SK-N-SH (cell line): Measurements from ENCODE around the gene FOXP2. TPM values are rescaled to one million over a fixed set of nuclear protein-coding genes. Genes with fewer than 3 reads are reported as not detected.

Experiments used
- CTCF ChIA-PET: fragments of 300-600, 350-600 bp; formaldehyde crosslinking; extraction: SDS; loops from one replicate; lab custom pipeline; 2021; lab: Yijun Ruan, JAX
- POLR2A ChIA-PET: fragments of 350-600 bp; sonication (Branson Sonifier 250); formaldehyde crosslinking; extraction: SDS; loops from one replicate; lab custom pipeline; 2020; ENCODE audit warnings: antibody characterized with exemption, inconsistent platforms; lab: Yijun Ruan, JAX
- DNase-seq: peaks from one replicate; pipeline ENCODE4 v3.0.0; 2012
- H2AFZ ChIP-seq: fragments of 200-600 bp; sonication (generic); 2 replicates; pipeline ENCODE4 v1.8.1; 2016; ENCODE audit warnings: antibody characterized with exemption, mild to moderate bottlenecking, low read depth
- H3F3A ChIP-seq: fragments of 200-600 bp; sonication (generic); replicated peaks from 2 replicates; pipeline ENCODE3; 2016; ENCODE audit warnings: antibody characterized with exemption, mild to moderate bottlenecking; ENCODE audit not compliant: insufficient read depth
- H3K27ac ChIP-seq, 2 experiments: fragments of 200-500 bp in 1 of 2; fragments of 200-600 bp in 1 of 2; sonication (Bioruptor generic) in 1 of 2; sonication (generic), shearing (Covaris generic) in 1 of 2; 2 replicates each; pipeline versions ENCODE4 v1.5.1 to v1.6.1; 2014 to 2016; ENCODE audit warnings: low read depth in 2 of 2, inconsistent platforms in 1 of 2, low read length in 1 of 2, mild to moderate bottlenecking in 1 of 2, mixed read lengths in 1 of 2
- H3K27me3 ChIP-seq: fragments of 200-600 bp; sonication (generic), shearing (Covaris generic); 2 replicates; pipeline ENCODE4 v1.6.1; 2016; ENCODE audit warnings: mixed run types; ENCODE audit not compliant: insufficient read depth
- H3K36me3 ChIP-seq, 2 experiments: fragments of 200-500 bp in 1 of 2; fragments of 200-600 bp in 1 of 2; sonication (Bioruptor generic) in 1 of 2; sonication (generic) in 1 of 2; replicated peaks in 1 of 2; 2 replicates each; pipeline versions ENCODE3 to v1.5.1; 2014 to 2016; ENCODE audit warnings: low read length in 1 of 2, mild to moderate bottlenecking in 1 of 2; ENCODE audit not compliant: insufficient read depth in 2 of 2, control insufficient read depth in 1 of 2
- H3K4me1 ChIP-seq, 2 experiments: fragments of 200-500 bp in 1 of 2; fragments of 200-600 bp in 1 of 2; sonication (Bioruptor generic) in 1 of 2; sonication (generic), shearing (Covaris generic) in 1 of 2; 2 replicates each; pipeline versions ENCODE4 v1.5.1 to v1.6.1; 2014 to 2016; ENCODE audit warnings: low read depth in 1 of 2, low read length in 1 of 2, mixed run types in 1 of 2; ENCODE audit not compliant: insufficient read depth in 2 of 2, control insufficient read depth in 1 of 2
- H3K4me2 ChIP-seq: fragments of 200-600 bp; sonication (generic), shearing (Covaris generic); 2 replicates; pipeline ENCODE4 v1.6.1; 2017; ENCODE audit warnings: mixed run types
- H3K4me3 ChIP-seq, 2 experiments: fragments of 200-500 bp in 1 of 2; fragments of 200-600 bp in 1 of 2; sonication (Bioruptor generic) in 1 of 2; sonication (generic), shearing (Covaris generic) in 1 of 2; 2 replicates each; pipeline versions ENCODE4 v1.5.1 to v1.8.1; 2014 to 2016; ENCODE audit warnings: low read depth in 2 of 2, inconsistent platforms in 1 of 2, low read length in 1 of 2, mild to moderate bottlenecking in 1 of 2, mixed read lengths in 1 of 2, moderate library complexity in 1 of 2
- H3K79me2 ChIP-seq: fragments of 200-600 bp; sonication (generic); 2 replicates; pipeline ENCODE4 v1.8.1; 2017; ENCODE audit warnings: mild to moderate bottlenecking; ENCODE audit not compliant: insufficient read depth
- H3K9ac ChIP-seq: fragments of 200-600 bp; sonication (generic); 2 replicates; pipeline ENCODE4 v1.6.1; 2017; ENCODE audit warnings: mixed run types
- H3K9me2 ChIP-seq: fragments of 200-600 bp; sonication (generic); 2 replicates; pipeline ENCODE4 v1.6.1; 2017; ENCODE audit warnings: mixed run types
- H3K9me3 ChIP-seq: fragments of 200-600 bp; sonication (generic); 2 replicates; pipeline ENCODE4 v1.6.1; 2017; ENCODE audit warnings: mixed run types, mild to moderate bottlenecking, moderate library complexity
- H4K20me1 ChIP-seq: fragments of 200-600 bp; sonication (generic); 2 replicates; pipeline ENCODE4 v1.6.1; 2017; ENCODE audit warnings: mild to moderate bottlenecking, mixed run types; ENCODE audit not compliant: insufficient read depth
- CHD2 ChIP-seq: fragments of 150-350 bp; IDR thresholded peaks from 2 replicates; pipeline ENCODE4 v1.6.1; 2018; ENCODE audit warnings: low read length; ENCODE audit not compliant: partially characterized antibody
- ELF1 ChIP-seq: IDR thresholded peaks from 2 replicates; pipeline ENCODE4 v1.4.0; 2012
- FOXJ3 ChIP-seq: sonication (generic); formaldehyde crosslinking; IDR thresholded peaks from 2 replicates; pipeline ENCODE4 v1.5.1; 2020; ENCODE audit warnings: mild to moderate bottlenecking, missing genetic modification reagents
- GABPA ChIP-seq: IDR thresholded peaks from 2 replicates; pipeline ENCODE4 v1.4.0; 2012; ENCODE audit warnings: low read depth, mild to moderate bottlenecking
- GATA2 ChIP-seq: sonication (generic); formaldehyde crosslinking; IDR thresholded peaks from 2 replicates; pipeline ENCODE4 v1.5.0; 2020; ENCODE audit warnings: mild to moderate bottlenecking, missing genetic modification reagents
- MXI1 ChIP-seq: IDR thresholded peaks from 2 replicates; pipeline ENCODE4 v1.6.1; 2012; ENCODE audit warnings: mild to moderate bottlenecking, low read depth, low read length, improper control_type of control experiment
- NFIC ChIP-seq: IDR thresholded peaks from 2 replicates; pipeline ENCODE4 v1.4.0; 2012; ENCODE audit warnings: borderline replicate concordance
- RAD21 ChIP-seq: IDR thresholded peaks from 2 replicates; pipeline ENCODE4 v1.6.1; 2012; ENCODE audit warnings: mild to moderate bottlenecking, low read length
- RCOR1 ChIP-seq: fragments of 150-350 bp; IDR thresholded peaks from 2 replicates; pipeline ENCODE4 v1.6.1; 2017; ENCODE audit warnings: antibody characterized with exemption, low read length
- RFX5 ChIP-seq: IDR thresholded peaks from 2 replicates; pipeline ENCODE4 v1.6.1; 2012; ENCODE audit warnings: mild to moderate bottlenecking, improper control_type of control experiment, low read length
- SIN3A ChIP-seq: IDR thresholded peaks from 2 replicates; pipeline ENCODE4 v1.6.1; 2012; ENCODE audit warnings: low read depth, mild to moderate bottlenecking, low read length, moderate library complexity, borderline replicate concordance
- SMC3 ChIP-seq: IDR thresholded peaks from 2 replicates; pipeline ENCODE4 v1.6.1; 2012; ENCODE audit warnings: low read depth, low read length, improper control_type of control experiment
- TAF1 ChIP-seq: IDR thresholded peaks from 2 replicates; pipeline ENCODE4 v1.6.1; 2012; ENCODE audit warnings: low read depth, mild to moderate bottlenecking, low read length, moderate library complexity, borderline replicate concordance
- TCF12 ChIP-seq: IDR thresholded peaks from 2 replicates; pipeline ENCODE4 v1.4.0; 2012
- TEAD4 ChIP-seq: IDR thresholded peaks from 2 replicates; pipeline ENCODE4 v1.4.0; 2012; ENCODE audit warnings: mild to moderate bottlenecking, borderline replicate concordance; ENCODE audit not compliant: insufficient read depth
- ZBTB33 ChIP-seq: IDR thresholded peaks from 2 replicates; pipeline ENCODE4 v1.4.0; 2012; ENCODE audit warnings: low read depth, borderline replicate concordance
- WGBS: methylation state at CpG from one replicate; pipeline ENCODE4 v1.1.6; 2017; ENCODE audit warnings: low lambda C conversion rate; 5-methylcytosine and 5-hydroxymethylcytosine counted together
- polyA plus RNA-seq, 3 experiments: library from polyadenylated mRNA; depleted of rRNA; stranded (reverse); fragments of >200 nt; gene quantifications; 2 replicates each; pipeline ENCODE4 v1.2.3, GENCODE V29; 2012
- TF ChIP-seq, protein P1 (sequence below): fragments of 150-350 bp; IDR thresholded peaks from 2 replicates; pipeline ENCODE4 v1.6.1; 2016; ENCODE audit warnings: mild to moderate bottlenecking, low read depth, low read length
- TF ChIP-seq, protein P2 (sequence below): IDR thresholded peaks from 2 replicates; pipeline ENCODE4 v1.4.0; 2012; ENCODE audit warnings: low read depth
- TF ChIP-seq, protein P3 (sequence below): IDR thresholded peaks from 2 replicates; pipeline ENCODE4 v1.6.1; 2012; ENCODE audit warnings: mild to moderate bottlenecking, low read depth, low read length, moderate library complexity

FOXP2 gene
- polyA plus RNA-seq, 1 of the 3 experiments (the other 2 are of a cell fraction) = not detected

DNA sequence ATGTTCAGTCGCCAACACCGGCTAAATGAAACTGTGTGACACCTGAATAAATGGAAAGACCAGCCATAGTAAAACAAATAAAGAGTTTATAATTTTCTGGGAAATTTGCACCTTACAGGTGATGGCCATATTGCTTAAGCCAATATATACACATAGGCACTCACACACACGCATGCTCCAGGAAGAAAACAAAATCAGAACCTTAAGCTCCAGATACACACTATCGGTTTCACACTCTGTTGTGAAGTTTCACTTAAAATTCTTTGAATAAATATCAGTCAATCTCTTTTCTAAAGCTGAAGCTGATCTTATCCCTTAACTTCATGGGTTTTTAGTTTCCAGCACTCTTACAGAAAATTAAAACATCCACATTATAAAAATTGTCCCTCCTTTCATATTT, 280.6 kb downstream of the FOXP2 start (continued):
- TF ChIP-seq ZBTB33 (no peak), SMC3 (no peak), SIN3A (no peak), TAF1 (no peak), FOXJ3 (no peak), NFIC (no peak), TEAD4 (no peak), ELF1 (no peak), MXI1 (no peak)
- TF ChIP-seq, protein P1, sequence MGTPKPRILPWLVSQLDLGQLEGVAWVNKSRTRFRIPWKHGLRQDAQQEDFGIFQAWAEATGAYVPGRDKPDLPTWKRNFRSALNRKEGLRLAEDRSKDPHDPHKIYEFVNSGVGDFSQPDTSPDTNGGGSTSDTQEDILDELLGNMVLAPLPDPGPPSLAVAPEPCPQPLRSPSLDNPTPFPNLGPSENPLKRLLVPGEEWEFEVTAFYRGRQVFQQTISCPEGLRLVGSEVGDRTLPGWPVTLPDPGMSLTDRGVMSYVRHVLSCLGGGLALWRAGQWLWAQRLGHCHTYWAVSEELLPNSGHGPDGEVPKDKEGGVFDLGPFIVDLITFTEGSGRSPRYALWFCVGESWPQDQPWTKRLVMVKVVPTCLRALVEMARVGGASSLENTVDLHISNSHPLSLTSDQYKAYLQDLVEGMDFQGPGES = no peak

- Histone ChIP-seq H3K4me2 (no peak overlapping the region), H3K27me3 (no peaks in the 10 kb centered on the region), H3K27ac (no peak overlapping the region), H3K9ac (no peak overlapping the region), H3F3A (no peaks in the 10 kb centered on the region), H3K9me3 (no peaks in the 10 kb centered on the region), H3K36me3 (no peaks in the 10 kb centered on the region), H2AFZ (no peak overlapping the region), H3K9me2 (no peaks in the 10 kb centered on the region), H3K4me1 (no peaks in the 10 kb centered on the region), H3K4me3 (no peak overlapping the region), H3K79me2 (no peaks in the 10 kb centered on the region), H4K20me1 (no peaks in the 10 kb centered on the region)
- no peak for DNase-seq
- WGBS = 5% methylated on average over 3 of the region's 3 CpGs
- TF ChIP-seq, protein P2, sequence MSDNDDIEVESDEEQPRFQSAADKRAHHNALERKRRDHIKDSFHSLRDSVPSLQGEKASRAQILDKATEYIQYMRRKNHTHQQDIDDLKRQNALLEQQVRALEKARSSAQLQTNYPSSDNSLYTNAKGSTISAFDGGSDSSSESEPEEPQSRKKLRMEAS = no peak
- TF ChIP-seq MXI1 (no peak), RAD21 (no peak), ZBTB33 (no peak), NFIC (no peak), SMC3 (no peak), FOXJ3 (no peak), ELF1 (no peak), TEAD4 (no peak), RFX5 (no peak), RCOR1 (no peak), GATA2 (CRISPR knock-in tag) (no peak), TCF12 (no peak), CHD2 (no peak), GABPA (no peak), TAF1 (no peak), SIN3A (no peak)
- TF ChIP-seq, protein P1 = no peak
- TF ChIP-seq, protein P3, sequence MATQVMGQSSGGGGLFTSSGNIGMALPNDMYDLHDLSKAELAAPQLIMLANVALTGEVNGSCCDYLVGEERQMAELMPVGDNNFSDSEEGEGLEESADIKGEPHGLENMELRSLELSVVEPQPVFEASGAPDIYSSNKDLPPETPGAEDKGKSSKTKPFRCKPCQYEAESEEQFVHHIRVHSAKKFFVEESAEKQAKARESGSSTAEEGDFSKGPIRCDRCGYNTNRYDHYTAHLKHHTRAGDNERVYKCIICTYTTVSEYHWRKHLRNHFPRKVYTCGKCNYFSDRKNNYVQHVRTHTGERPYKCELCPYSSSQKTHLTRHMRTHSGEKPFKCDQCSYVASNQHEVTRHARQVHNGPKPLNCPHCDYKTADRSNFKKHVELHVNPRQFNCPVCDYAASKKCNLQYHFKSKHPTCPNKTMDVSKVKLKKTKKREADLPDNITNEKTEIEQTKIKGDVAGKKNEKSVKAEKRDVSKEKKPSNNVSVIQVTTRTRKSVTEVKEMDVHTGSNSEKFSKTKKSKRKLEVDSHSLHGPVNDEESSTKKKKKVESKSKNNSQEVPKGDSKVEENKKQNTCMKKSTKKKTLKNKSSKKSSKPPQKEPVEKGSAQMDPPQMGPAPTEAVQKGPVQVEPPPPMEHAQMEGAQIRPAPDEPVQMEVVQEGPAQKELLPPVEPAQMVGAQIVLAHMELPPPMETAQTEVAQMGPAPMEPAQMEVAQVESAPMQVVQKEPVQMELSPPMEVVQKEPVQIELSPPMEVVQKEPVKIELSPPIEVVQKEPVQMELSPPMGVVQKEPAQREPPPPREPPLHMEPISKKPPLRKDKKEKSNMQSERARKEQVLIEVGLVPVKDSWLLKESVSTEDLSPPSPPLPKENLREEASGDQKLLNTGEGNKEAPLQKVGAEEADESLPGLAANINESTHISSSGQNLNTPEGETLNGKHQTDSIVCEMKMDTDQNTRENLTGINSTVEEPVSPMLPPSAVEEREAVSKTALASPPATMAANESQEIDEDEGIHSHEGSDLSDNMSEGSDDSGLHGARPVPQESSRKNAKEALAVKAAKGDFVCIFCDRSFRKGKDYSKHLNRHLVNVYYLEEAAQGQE = no peak
- CTCF ChIA-PET = no interaction called here
- POLR2A ChIA-PET = no interaction called here
These were observed 285.8 kb downstream of the FOXP2 start for GRCh38 chr7:114700247-114700928.
